GM06990 (cell line): ENCODE results near the gene SPEF2.

Experiments used
- DNase-seq: peaks from one replicate; pipeline ENCODE4 v3.0.0-alpha.2; 2011; ENCODE audit not compliant: insufficient read length; ENCODE audit errors: extremely low read depth
- H3K27me3 ChIP-seq: replicated peaks from 2 replicates; pipeline ENCODE4 v1.6.0; 2011; ENCODE audit warnings: low read length; ENCODE audit not compliant: control insufficient read depth, insufficient read depth
- H3K36me3 ChIP-seq: 2 replicates; pipeline ENCODE4 v1.5.1; 2011; ENCODE audit warnings: low read length; ENCODE audit not compliant: control insufficient read depth, insufficient read depth
- H3K4me3 ChIP-seq: replicated peaks from 2 replicates; pipeline ENCODE4 v1.5.1; 2011; ENCODE audit warnings: low read depth, mild to moderate bottlenecking, control low read depth, low read length
- TF ChIP-seq, protein P1 (sequence below): IDR thresholded peaks from 2 replicates; pipeline ENCODE4 v1.5.1; 2011; ENCODE audit warnings: low read length, control low read depth, mild to moderate bottlenecking, inconsistent platforms; ENCODE audit not compliant: insufficient read depth, poor library complexity, severe bottlenecking

SPEF2 gene

DNA sequence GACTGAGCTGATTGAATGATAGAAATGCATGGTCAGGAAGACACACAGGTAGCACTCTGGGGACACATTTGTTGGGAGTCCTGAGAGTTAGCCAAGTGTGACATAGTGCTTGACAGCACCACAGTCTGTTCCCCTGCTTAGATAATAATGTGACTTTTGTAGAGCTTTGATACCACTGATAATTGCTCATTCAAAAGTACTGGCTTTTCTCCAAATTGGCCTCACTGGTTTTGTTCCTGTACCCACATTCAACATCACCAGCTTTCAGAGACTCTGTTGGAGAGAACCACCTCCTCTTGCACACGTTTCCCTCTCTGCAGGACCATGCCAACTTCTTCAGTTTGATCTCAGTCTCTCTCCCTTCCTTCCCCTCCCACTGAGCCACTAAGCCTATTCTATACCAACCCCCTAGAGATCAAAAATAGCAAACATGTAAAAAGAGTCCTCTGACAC lies 186.6 kb downstream of the SPEF2 start:
- Histone ChIP-seq H3K27me3 (no peaks in the 10 kb centered on the region), H3K4me3 (no peak overlapping the region), H3K36me3 (no peaks in the 10 kb centered on the region)
- TF ChIP-seq, protein P1, sequence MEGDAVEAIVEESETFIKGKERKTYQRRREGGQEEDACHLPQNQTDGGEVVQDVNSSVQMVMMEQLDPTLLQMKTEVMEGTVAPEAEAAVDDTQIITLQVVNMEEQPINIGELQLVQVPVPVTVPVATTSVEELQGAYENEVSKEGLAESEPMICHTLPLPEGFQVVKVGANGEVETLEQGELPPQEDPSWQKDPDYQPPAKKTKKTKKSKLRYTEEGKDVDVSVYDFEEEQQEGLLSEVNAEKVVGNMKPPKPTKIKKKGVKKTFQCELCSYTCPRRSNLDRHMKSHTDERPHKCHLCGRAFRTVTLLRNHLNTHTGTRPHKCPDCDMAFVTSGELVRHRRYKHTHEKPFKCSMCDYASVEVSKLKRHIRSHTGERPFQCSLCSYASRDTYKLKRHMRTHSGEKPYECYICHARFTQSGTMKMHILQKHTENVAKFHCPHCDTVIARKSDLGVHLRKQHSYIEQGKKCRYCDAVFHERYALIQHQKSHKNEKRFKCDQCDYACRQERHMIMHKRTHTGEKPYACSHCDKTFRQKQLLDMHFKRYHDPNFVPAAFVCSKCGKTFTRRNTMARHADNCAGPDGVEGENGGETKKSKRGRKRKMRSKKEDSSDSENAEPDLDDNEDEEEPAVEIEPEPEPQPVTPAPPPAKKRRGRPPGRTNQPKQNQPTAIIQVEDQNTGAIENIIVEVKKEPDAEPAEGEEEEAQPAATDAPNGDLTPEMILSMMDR = no peak
- DNase-seq = no peak

DNA sequence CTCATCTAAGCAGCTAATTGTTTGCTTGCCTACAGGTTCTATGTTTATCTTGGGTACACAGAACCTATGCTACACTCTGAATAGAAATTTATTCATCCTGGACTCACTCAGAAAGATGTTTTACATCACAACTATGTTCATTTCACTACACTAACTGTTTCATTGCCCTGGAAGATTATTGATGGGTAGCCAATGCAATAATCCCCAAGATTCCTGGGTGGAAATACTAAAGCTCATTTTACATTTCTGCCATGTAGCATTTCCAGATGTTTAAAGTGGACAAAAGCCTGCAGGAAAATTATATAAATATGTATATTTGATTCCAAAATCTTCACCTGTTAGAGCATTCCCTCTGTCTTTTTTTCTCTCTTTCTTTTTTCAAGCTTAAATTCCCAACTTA lies 187.2 kb downstream of the SPEF2 start:
- Histone ChIP-seq H3K4me3 (no peak overlapping the region), H3K36me3 (no peaks in the 10 kb centered on the region), H3K27me3 (no peaks in the 10 kb centered on the region)
- TF ChIP-seq, protein P1 = no peak
- DNase-seq = no peak

DNA sequence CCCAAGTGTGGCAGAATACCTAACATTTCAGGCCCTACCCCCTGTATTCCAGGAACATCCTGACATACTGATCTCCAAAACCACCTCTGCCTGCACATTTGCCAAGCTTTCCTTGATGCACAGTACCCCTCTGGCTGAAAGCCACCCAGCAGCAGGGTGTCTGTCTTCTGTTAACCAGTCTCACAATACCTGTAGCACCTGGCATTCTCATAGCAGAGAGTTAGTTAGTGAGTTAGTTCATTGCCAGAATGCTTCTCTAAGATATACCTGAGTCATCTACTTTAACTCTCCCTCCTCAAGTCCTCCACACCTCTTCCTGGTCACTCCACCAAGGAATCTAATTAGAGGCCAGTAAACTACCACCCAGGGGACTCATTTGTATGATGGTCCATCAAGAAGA lies 192.9 kb downstream of the SPEF2 start:
- no peaks in the 10 kb centered on the region for H3K36me3 ChIP-seq
- H3K27me3 ChIP-seq = no peaks in the 10 kb centered on the region
- TF ChIP-seq, protein P1 = no peak
- no peak overlapping the region for H3K4me3 ChIP-seq
- DNase-seq = no peak

DNA sequence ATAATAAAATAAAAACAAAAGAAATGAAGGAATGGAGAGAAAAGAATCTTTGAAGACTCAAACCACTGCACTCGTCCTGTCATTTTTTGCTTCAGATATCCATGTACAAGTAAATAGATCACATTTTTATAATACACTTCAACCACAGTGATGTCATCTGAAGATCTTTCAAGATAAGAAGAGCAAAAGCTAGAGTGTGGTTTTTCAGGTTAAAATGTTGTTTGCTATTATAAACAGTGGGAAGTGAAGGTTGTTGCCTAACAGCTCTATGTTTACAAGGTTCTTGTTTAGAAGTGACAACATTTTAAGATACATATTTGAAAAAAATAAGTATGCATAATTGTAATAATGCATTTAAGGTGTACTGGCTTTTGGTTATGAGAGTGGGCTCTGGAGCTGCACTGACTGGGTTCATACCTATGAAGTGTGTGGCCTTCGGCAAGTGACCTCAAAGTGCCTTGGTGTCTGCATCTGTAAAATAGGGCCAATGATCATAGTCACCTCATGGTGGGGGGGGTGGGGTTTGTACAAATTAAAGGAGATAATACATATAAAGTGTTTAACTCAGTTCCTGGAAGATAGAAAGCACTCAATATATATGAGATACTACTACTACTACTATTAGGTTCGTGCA lies 193.6 kb downstream of the SPEF2 start:
- TF ChIP-seq, protein P1 = no peak
- no peaks in the 10 kb centered on the region for H3K36me3 ChIP-seq
- H3K4me3 ChIP-seq = no peak overlapping the region
- DNase-seq = peak; percentile 30
- H3K27me3 ChIP-seq = no peaks in the 10 kb centered on the region

DNA sequence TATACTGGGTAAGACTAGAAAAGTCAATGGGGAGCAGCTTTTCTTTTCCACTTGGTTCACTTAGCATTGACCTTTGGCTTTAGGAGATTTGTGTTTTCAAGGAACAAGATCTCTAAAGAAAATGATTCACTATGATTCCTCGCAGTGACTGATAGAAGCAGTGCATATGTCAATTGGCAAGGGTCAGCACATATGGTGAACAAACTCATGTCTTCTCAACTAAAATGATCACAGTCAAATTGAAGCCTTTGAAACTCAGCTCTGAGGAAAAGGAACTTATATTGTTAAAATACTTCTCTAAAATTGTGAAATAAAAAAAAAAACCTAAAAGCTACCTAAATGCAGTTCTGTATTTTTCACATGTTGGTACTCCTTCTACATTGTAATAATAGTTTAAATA lies 195.9 kb downstream of the SPEF2 start:
- no peak for DNase-seq
- no peaks in the 10 kb centered on the region for H3K27me3 ChIP-seq
- H3K36me3 ChIP-seq = no peaks in the 10 kb centered on the region
- TF ChIP-seq, protein P1 = no peak
- no peak overlapping the region for H3K4me3 ChIP-seq
